RWPE2 (cell line): Measurements from ENCODE around the gene TNFSF8.

Experiments
- ATAC-seq: fragments of 200-7000 bp; cut with Tn5 transposase; 3 replicates; pipeline ENCODE4 v1.9.1; 2021; ENCODE audit warnings: low read depth
- DNase-seq: peaks from one replicate; pipeline ENCODE4 v3.0.0-alpha.2; 2020; ENCODE audit warnings: low spot score
- H3K27ac ChIP-seq: fragments of 450-650 bp; 2 replicates; pipeline ENCODE4 v1.5.1; 2017; ENCODE audit warnings: mild to moderate bottlenecking; ENCODE audit not compliant: poor library complexity, severe bottlenecking
- H3K27me3 ChIP-seq: fragments of 250-450 bp; sonication (Bioruptor Pico); 2 replicates; pipeline ENCODE4 v1.5.1; 2021; ENCODE audit warnings: mild to moderate bottlenecking, moderate library complexity; ENCODE audit not compliant: insufficient read depth, poor library complexity, severe bottlenecking
- H3K36me3 ChIP-seq: fragments of 250-450 bp; sonication (Bioruptor Pico); 2 replicates; pipeline ENCODE4 v1.5.1; 2020; ENCODE audit warnings: low read depth, mild to moderate bottlenecking, moderate library complexity
- H3K4me1 ChIP-seq: fragments of 250-450 bp; sonication (Bioruptor Pico); 2 replicates; pipeline ENCODE4 v1.5.1; 2021; ENCODE audit warnings: mild to moderate bottlenecking, moderate library complexity; ENCODE audit not compliant: insufficient read depth, poor library complexity, severe bottlenecking
- H3K4me3 ChIP-seq: fragments of 250-450 bp; sonication (Bioruptor Pico); 2 replicates; pipeline ENCODE4 v1.5.1; 2021; ENCODE audit warnings: mild to moderate bottlenecking, moderate library complexity; ENCODE audit not compliant: severe bottlenecking
- H3K9me3 ChIP-seq: fragments of 250-450 bp; sonication (Bioruptor Pico); 2 replicates; pipeline ENCODE4 v1.5.1; 2021; ENCODE audit warnings: mild to moderate bottlenecking, moderate library complexity; ENCODE audit not compliant: severe bottlenecking
- CTCF ChIP-seq: fragments of 450-650 bp; IDR thresholded peaks from one replicate; pipeline ENCODE4 v1.5.1; 2017; ENCODE audit warnings: mild to moderate bottlenecking, moderate library complexity; ENCODE audit not compliant: poor library complexity, severe bottlenecking

TNFSF8 gene

GRCh38 chr9:114905170-114905940, 25.0 kb downstream of the TNFSF8 start:
- no peak overlapping the region for H3K4me3 ChIP-seq
- no peak for ATAC-seq
- H3K27me3 ChIP-seq, result no peaks in the 10 kb centered on the region
- no peaks in the 10 kb centered on the region for H3K9me3 ChIP-seq
- H3K36me3 ChIP-seq, result no peaks in the 10 kb centered on the region
- H3K4me1 ChIP-seq, result peaks cover 36% of the 10 kb centered on the region
- DNase-seq, result no peak
- H3K27ac ChIP-seq, result no peak overlapping the region
- TF ChIP-seq CTCF, result no peak

- ATAC-seq (peak; percentile 44), DNase-seq (no peak)
- Histone ChIP-seq H3K9me3 (no peaks in the 10 kb centered on the region), H3K4me1 (peaks cover 27% of the 10 kb centered on the region), H3K4me3 (no peak overlapping the region), H3K27ac (no peak overlapping the region), H3K27me3 (no peaks in the 10 kb centered on the region), H3K36me3 (no peaks in the 10 kb centered on the region)
- no peak for TF ChIP-seq CTCF
Observed at GRCh38 chr9:114902786-114903524, 27.4 kb downstream of the TNFSF8 start.

- Histone ChIP-seq H3K4me3 (no peak overlapping the region), H3K27ac (peak overlapping the region; percentile 39), H3K36me3 (no peaks in the 10 kb centered on the region), H3K27me3 (no peaks in the 10 kb centered on the region), H3K9me3 (no peaks in the 10 kb centered on the region), H3K4me1 (peaks cover 24% of the 10 kb centered on the region)
- ATAC-seq (peak; percentile 59; the same call in 2 of the 3 replicates), DNase-seq (no peak)
- no peak for TF ChIP-seq CTCF
Observed at GRCh38 chr9:114900942-114901802, 29.2 kb downstream of the TNFSF8 start.

GRCh38 chr9:114899995-114900394, 30.4 kb downstream of the TNFSF8 start:
- no peak overlapping the region for H3K27ac ChIP-seq
- no peaks in the 10 kb centered on the region for H3K27me3 ChIP-seq
- no peak for ATAC-seq
- no peak for DNase-seq
- peaks cover 33% of the 10 kb centered on the region for H3K4me1 ChIP-seq
- TF ChIP-seq CTCF, result no peak
- no peaks in the 10 kb centered on the region for H3K36me3 ChIP-seq
- no peak overlapping the region for H3K4me3 ChIP-seq
- H3K9me3 ChIP-seq, result no peaks in the 10 kb centered on the region
